ENCODE data around the gene FBXO46.
"Not testable (repeated sequence)": the region's sequence is repeated elsewhere in the genome, so short reads cannot be mapped to it uniquely, and the experiment has no call there.

The FBXO46 gene

DNA sequence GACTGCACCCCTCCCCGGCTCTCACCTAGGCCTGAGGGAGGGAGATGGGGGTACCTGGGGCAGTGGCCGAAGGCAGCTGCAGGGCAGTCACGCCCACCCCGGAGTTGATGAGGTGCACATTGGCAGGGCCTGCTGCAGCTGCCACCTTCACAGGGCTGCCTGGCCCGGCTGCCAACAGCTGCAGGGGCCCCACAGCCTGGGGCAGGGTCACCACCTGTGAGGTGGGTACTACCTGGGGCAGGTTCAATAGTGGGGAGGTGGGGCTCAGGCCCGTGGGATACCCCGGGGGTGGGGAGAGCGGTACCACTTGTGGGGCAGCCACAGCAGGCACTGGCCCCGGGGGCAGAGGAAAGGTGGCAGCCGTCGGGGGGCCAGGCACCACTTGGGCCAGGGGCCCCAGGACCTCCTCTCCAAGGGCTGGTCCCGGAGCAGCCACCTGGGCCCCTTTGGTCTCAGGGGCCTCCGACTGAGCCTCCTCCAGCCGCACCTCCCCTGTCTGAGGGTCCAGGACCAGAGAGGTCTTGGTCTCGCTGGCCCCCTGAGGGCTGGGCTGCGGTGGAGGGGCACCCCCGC lies 35.7 kb upstream of the FBXO46 start:
- DNase-seq (ENCODE audit: extremely low read depth in 1 of 2, low read depth in 1 of 2), result no peak

DNA sequence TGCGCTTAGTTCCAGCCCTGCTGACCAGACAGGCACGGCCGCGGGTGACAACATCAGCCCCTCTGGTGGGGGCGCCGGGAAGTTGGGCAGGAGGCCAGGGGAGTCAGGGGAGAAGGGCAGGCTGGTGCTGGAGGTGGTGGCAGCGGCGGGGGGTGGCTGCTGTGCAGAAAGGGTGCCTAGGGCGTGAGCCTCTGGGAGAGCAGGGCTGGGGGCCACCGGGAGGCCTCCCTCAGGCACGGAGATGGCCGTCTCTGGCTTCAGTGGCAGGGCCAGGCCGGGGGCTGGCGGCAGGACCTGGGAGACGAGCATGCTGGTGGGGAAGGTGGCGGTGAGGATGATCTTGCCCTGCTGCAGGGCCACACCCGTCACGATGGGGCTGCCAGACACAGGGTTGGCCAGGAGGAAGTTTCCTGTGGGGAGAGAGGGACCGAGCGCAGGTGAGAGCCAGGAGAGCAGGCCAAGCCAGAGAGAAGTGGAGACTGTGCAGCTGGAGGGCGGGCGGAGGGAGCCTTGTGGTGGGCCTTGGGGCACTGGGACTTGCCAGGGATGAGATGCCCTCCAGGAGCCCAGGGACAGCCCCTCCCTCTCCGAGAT lies 35.1 kb upstream of the FBXO46 start:
- DNase-seq (ENCODE audit: extremely low read depth in 1 of 2, low read depth in 1 of 2), result no peak

GRCh38 chr19:45764945-45765701 lies 34.4 kb upstream of the FBXO46 start:
- DNase-seq (ENCODE audit: extremely low read depth in 1 of 2, low read depth in 1 of 2), result no peak

GRCh38 chr19:45764475-45764874 lies 33.8 kb upstream of the FBXO46 start:
- DNase-seq (ENCODE audit: extremely low read depth in 1 of 2, low read depth in 1 of 2), result no peak

DNA sequence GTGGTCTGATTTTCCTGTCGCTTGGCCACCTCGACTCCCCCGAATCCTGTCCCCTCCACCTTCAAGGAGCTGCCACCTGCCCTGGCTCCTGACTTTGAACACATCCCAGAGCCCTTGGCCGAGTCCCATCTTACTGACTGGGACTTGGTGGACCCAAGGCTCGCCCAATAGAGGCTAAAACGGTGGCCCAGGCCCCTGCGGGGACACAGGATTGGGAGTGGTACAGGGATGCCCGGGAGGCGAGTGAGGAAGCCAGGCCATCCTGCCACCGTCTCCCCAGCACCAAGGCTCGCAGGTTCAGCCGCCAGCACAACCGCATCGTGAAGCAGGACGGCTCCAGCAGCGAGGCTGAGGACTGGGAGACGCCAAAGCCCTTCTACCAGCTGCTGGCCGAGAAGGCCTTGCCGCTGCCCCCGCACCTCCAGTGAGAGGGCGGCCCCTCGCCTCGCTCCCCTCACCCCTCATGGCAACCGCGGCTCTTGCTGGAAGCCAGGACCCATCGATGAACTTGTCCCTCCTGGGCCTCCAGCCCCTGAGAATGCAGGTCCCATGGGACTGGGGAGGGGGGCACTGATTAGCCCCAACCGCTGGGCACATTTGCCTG lies 33.1 kb upstream of the FBXO46 start:
- DNase-seq (ENCODE audit: extremely low read depth in 1 of 2, low read depth in 1 of 2), result no peak

DNA sequence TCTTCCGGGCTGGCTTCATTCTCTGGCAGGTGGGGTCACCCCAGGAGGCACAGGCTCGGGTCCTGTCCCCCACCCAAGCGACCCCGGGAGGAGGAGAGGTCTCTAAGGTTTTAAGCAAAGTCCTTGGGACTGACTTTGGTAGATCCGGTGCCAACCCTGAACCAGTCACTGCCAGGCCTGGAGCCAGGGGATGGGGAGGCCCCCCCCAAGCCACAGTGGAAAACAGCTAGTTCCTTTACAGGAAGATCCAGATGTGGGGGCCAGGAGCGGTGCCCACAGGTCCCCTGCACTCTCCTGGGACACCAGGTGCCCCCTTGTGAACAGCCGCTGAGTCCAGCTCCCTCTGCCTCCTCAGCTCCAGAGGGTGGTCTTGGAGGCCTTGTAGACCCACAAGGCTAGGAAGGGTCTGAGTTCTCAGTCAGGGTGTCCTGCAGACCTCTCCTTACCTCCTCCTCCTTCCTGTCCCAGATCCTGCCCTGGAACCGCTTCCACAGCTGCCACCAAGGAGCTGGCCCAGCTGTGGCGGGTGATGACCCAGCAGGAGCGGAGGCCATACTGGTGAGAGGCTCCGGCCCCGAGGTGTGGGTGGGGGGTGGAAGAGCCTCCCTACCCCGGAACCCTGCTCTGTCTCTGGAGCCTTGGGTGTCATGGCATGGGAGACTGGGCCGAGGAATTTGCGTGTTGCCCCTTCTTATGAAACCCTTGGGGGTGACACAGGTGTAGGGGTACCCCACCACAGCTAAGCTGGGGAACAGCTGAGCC lies 32.4 kb upstream of the FBXO46 start:
- no peak for DNase-seq (ENCODE audit: extremely low read depth in 1 of 2, low read depth in 1 of 2)

DNA sequence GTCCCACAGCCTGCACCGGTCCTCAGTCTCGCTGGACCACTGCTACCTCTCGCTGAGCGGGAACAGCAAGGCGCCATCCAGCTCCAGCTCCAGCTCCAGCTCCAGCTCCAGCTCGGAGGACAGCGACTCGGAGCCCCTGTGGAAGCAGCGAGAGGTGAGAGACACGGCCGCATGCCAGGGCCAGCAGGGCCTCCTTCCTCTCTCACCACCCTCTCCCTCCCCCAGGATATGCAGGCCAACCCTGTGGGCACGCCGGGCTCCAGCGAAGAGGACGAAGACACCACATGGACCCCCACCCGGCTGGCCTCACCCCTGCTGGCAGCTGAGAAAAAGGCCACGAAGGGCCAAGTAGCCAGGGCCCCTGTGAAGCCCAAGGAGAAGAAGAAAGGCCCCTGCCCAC lies 31.0 kb upstream of the FBXO46 start:
- no peak for DNase-seq (ENCODE audit: extremely low read depth in 1 of 2, low read depth in 1 of 2)

- no peak for DNase-seq (ENCODE audit: extremely low read depth in 1 of 2, low read depth in 1 of 2)
Measured at GRCh38 chr19:45758921-45759320, 28.2 kb upstream of the FBXO46 start.

GRCh38 chr19:45757695-45758094 lies 27.0 kb upstream of the FBXO46 start:
- no peak for DNase-seq (ENCODE audit: extremely low read depth in 1 of 2, low read depth in 1 of 2)

DNA sequence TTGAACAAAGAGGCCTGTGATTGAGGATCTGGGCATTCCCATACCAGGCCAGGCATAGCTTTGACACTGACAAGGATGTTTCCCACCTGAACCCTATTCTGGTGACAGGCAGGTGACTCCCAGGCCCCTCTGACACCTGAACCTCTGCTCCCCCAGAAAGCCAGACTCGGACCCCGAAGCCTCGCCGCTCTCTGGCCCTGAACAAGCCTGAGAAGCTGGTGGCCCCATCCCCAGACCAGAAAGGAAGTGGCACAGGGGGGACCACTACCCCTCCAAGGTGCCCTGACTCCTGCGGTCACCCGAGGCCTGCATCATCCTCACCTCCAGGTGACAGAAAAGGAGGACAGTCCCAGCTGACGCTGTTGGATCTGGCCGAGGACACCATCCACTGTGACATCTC lies 23.6 kb upstream of the FBXO46 start:
- DNase-seq (ENCODE audit: extremely low read depth in 1 of 2, low read depth in 1 of 2), result no peak

- no peak for DNase-seq (ENCODE audit: extremely low read depth in 1 of 2, low read depth in 1 of 2)
Measured at GRCh38 chr19:45753548-45753947, 22.9 kb upstream of the FBXO46 start.

DNA sequence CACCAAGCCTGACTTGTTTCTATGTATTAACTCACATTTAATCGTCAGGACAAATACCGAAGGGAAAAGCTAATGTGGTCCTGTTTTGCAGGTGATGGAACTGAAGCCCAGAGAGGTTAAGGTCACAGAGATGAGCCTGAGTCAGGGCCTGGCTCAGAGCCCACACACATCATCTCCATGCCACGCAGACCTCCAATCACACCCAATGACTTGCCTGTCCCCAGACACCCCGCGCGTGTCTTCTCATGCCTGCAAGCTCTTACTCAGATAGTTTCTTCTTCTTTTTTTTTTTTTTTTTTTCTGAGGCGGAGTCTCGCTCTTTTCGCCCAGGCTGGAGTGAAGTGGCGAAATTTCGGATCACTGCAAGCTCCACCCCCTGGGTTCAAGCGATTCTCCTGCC lies 21.9 kb upstream of the FBXO46 start:
- DNase-seq (ENCODE audit: extremely low read depth in 1 of 2, low read depth in 1 of 2), result no peak

DNA sequence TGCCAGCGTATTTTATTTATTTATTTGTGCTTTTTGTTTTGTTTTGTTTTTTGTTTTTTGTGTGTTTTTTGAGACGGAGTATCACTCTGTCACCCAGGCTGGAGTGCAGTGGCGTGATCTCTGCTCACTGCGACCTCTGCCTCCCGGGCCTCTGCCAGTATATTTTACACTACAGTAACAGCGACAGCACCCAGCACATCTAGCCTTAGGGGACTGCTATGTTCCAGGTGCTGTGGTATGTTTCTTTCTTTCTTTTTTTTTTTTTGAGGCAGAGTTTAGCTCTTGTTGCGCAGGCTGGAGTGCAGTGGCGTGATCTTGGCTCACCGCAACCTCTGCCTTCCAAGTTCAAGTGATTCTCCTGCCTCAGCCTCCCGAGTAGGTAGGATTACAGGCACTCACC lies 20.8 kb upstream of the FBXO46 start:
- not testable (repeated sequence) for DNase-seq (ENCODE audit: extremely low read depth in 1 of 2, low read depth in 1 of 2)

GRCh38 chr19:45747513-45747912 lies 16.8 kb upstream of the FBXO46 start:
- no peak for DNase-seq (ENCODE audit: extremely low read depth in 1 of 2, low read depth in 1 of 2)

GRCh38 chr19:45746866-45747265 lies 16.2 kb upstream of the FBXO46 start:
- DNase-seq (ENCODE audit: extremely low read depth in 1 of 2, low read depth in 1 of 2), result no peak

- no peak for DNase-seq (ENCODE audit: extremely low read depth in 1 of 2, low read depth in 1 of 2)
Measured at GRCh38 chr19:45745606-45746005, 14.9 kb upstream of the FBXO46 start.

DNA sequence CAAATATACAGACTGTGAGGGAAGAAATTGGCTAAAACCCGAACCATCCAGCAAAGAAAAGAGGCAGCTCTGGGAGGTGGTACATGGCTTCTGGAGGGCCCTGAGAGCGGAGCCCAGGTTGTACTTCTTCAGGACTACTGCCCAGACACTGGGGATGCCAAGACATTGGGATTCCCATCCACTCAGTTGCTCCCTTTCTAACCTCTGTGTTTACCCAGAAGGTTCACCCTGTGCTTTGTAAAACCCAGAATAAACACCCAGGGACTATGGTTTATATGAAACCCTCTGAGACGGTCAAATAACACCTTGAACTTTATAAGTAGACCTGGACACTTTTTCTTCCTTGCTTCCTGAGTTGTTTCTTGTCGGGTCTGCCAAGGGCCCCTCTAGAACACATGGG lies 12.3 kb upstream of the FBXO46 start:
- no peak for DNase-seq (ENCODE audit: extremely low read depth in 1 of 2, low read depth in 1 of 2)

GRCh38 chr19:45739498-45740439 lies 9.1 kb upstream of the FBXO46 start:
- DNase-seq (ENCODE audit: extremely low read depth in 1 of 2, low read depth in 1 of 2), result no peak

DNA sequence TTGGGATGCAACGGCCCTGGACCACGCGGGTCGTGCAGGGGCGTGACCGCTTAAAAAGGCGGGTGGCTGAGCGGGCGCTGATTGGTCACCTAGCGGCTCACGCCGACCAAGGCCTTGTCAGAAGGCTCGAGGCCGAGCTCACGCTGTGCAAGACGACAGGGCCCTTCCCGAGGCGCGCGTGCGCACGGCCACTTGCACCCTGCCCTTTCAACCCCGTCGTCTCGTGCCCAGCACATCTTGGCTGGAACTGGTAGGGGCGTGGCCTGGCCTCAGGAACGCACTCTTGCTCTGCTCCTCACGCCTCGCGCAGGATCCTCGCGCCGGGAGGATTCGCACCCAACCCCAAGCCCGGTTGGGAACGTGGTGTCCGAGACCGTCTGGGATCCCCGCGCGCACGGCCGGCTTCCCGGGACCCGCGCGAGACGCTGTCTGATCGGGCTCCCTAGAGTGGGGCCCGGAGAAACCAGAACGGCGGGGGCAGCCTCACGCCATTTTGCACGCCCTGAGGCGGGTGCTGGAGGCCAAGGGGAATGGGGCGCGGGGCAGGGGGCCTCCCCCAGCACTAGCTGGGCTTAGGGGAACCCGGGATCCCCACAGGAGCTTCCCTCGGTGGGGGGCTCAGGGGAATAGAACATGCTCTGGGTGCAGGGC lies 2.6 kb upstream of the FBXO46 start, which contains the start of gene MEIOSIN:
MEIOSIN (plus strand) TSS at position 280 of the 651 bp plus-strand sequence. CDS start 1,938 bp downstream, outside the sequence.
- DNase-seq (ENCODE audit: extremely low read depth in 1 of 2, low read depth in 1 of 2), result no peak
